Testis (tissue), 3 donors: ENCODE data around the gene ADRA2A. TPM values are rescaled to one million over a fixed set of nuclear protein-coding genes. Genes with fewer than 3 reads are reported as not detected.

Source experiments
- DNase-seq: peaks from one replicate; pipeline ENCODE4 v3.0.0-alpha.2; 2019
- H3K27ac ChIP-seq, 2 donors: fragments of 200-600 bp; sonication (generic); one replicate each; pipeline ENCODE4 v1.5.1; 2019
- H3K27me3 ChIP-seq: fragments of 200-600 bp; sonication (generic); one replicate; pipeline ENCODE4 v1.5.1; 2019
- H3K36me3 ChIP-seq: fragments of 200-600 bp; sonication (generic); one replicate; pipeline ENCODE4 v1.5.1; 2017; ENCODE audit warnings: low read depth; ENCODE audit errors: missing control alignments
- H3K4me1 ChIP-seq: fragments of 200-600 bp; sonication (generic); one replicate; pipeline ENCODE4 v1.5.1; 2019
- H3K4me3 ChIP-seq, 2 donors: fragments of 200-600 bp; sonication (generic); one replicate each; pipeline ENCODE4 v1.5.1; 2017 to 2019
- H3K9me3 ChIP-seq: fragments of 200-600 bp; sonication (generic); one replicate; pipeline ENCODE4 v1.5.1; 2017
- POLR2A ChIP-seq: fragments of 450-650 bp; IDR thresholded peaks from one replicate; pipeline ENCODE4 v1.6.1; 2017; ENCODE audit warnings: antibody characterized with exemption, mild to moderate bottlenecking, moderate library complexity
- WGBS, 2 donors: methylation state at CpG; one replicate each; pipeline ENCODE4 v1.1.5; 2018; 5-methylcytosine and 5-hydroxymethylcytosine counted together
- intact Hi-C: fragments of 100-400 bp; cut with DNase I; formaldehyde crosslinking; loops from one replicate; pipeline ENCODE4 v1.15.1; 2023; ENCODE audit warnings: low total_unique reads
- polyA plus RNA-seq: library from polyadenylated mRNA; stranded (reverse); fragments of 350-450 nt; fragmentation: Illumina TruSeq; extraction: RNeasy Lipid Tissue Mini Kit (QIAGEN cat#74804); gene quantifications from one replicate; pipeline ENCODE4 v1.2.3, GENCODE V29; 2014; ENCODE audit warnings: low read depth, low replicate concordance; ENCODE audit not compliant: insufficient read depth
- total RNA-seq, 2 donors: library from RNA; depleted of rRNA; stranded (reverse); fragments of >200 nt; gene quantifications; one replicate each; pipeline ENCODE4 v1.2.3, GENCODE V29; 2016
- TF ChIP-seq, protein P1 (sequence below), 3 experiments: fragments of 450-650 bp in 2 of 3; fragments of 200-600 bp in 1 of 3; sonication (generic) in 1 of 3; IDR thresholded peaks; one replicate each; pipeline ENCODE4 v1.5.1; 2016 to 2019; ENCODE audit warnings: antibody characterized with exemption in 3 of 3, mild to moderate bottlenecking in 2 of 3, moderate library complexity in 1 of 3

Gene ADRA2A
- total and polyA plus RNA-seq, 3 donors from 2014 or later = 5.7 to 6.9 (median 6.5) TPM

DNA sequence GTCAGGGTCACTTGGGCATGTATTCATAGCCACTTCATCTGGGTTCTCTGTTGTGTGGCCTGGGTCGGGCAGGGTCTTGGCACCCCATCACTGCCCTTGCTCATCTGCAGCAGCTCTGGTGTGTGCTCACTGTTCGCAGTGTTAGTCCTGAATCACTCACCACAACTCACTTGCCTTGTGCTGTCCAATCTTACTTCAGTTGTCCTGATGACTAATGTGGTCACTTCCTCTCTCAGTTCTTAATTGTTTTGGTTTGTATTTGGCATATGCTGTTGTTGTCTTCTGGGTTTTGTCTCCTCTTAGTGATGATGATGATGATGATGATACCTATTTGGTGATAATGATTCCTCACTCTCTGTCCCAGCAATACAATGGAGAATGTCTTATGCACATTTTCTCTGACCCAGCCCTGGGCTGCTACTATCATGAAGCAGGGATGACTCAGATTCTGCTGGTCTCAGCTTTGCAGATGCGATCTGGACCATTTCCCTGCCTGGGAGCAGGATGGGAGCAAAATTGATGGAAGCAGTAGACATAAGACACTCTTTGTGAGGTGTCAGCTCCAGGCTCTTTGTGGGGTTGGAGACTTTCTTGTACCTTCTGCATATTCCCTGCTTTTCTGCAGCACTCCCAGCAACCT lies 17.0 kb downstream of the ADRA2A start:
- no peaks in the 10 kb centered on the region for H3K4me1 ChIP-seq
- intact Hi-C loops = no loop called here
- no peak overlapping the region for H3K4me3 ChIP-seq
- TF ChIP-seq POLR2A = no peak
- TF ChIP-seq, protein P1, sequence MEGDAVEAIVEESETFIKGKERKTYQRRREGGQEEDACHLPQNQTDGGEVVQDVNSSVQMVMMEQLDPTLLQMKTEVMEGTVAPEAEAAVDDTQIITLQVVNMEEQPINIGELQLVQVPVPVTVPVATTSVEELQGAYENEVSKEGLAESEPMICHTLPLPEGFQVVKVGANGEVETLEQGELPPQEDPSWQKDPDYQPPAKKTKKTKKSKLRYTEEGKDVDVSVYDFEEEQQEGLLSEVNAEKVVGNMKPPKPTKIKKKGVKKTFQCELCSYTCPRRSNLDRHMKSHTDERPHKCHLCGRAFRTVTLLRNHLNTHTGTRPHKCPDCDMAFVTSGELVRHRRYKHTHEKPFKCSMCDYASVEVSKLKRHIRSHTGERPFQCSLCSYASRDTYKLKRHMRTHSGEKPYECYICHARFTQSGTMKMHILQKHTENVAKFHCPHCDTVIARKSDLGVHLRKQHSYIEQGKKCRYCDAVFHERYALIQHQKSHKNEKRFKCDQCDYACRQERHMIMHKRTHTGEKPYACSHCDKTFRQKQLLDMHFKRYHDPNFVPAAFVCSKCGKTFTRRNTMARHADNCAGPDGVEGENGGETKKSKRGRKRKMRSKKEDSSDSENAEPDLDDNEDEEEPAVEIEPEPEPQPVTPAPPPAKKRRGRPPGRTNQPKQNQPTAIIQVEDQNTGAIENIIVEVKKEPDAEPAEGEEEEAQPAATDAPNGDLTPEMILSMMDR (IDR thresholded peaks at IDR 0.05) = no peak
- H3K36me3 ChIP-seq = no peaks in the 10 kb centered on the region
- WGBS, 2 donors = 87 to 89% methylated on average over 3 of the region's 3 CpGs
- no peaks in the 10 kb centered on the region for H3K27me3 ChIP-seq
- H3K27ac ChIP-seq = no peak overlapping the region
- DNase-seq = no peak
- H3K9me3 ChIP-seq = no peaks in the 10 kb centered on the region

DNA sequence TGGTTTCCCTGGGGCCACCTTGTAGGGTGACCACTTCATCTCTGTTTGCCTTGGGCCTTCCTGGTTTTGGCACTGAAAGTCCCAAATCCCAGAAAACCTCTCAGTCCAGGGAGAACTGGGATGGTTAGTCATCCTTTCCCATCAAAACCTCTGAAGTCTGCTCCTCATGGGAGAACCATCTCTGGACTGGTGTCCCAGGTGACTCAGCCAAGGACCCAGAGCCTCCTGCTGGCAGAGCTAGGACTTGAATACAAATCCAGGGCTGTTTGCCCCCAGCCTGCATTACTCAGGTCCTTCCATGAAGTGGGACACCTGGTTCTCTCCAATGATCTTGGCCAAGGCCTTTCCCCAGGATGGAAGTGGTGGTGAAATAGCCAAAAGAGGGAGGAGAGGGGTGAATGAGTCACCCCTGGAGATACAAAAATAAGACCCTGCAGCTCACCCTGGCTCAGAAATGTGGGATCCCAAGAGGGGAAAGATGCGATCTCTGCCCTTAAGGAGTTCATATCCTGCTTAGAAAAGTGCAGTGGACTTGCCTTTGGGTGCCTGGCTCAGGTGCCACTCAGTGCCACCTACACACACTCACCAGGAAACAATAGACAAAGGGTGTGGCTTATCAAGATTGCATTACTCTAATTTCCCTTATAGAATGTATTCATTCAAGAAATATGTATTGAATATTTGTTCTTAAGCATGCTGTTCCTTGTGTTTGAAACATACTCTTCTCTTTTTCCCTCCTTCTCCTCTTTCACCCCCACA lies 22.0 kb downstream of the ADRA2A start:
- Histone ChIP-seq H3K4me3 (no peak overlapping the region), H3K27ac (no peak overlapping the region), H3K4me1 (no peaks in the 10 kb centered on the region), H3K27me3 (no peaks in the 10 kb centered on the region), H3K9me3 (no peaks in the 10 kb centered on the region), H3K36me3 (no peaks in the 10 kb centered on the region)
- intact Hi-C loops = no loop called here
- no peak for TF ChIP-seq POLR2A
- TF ChIP-seq, protein P1 (IDR thresholded peaks at IDR 0.05) = no peak
- 95 to 100% methylated on average over 1 of the region's 1 CpG for WGBS, 2 donors
- DNase-seq = no peak

DNA sequence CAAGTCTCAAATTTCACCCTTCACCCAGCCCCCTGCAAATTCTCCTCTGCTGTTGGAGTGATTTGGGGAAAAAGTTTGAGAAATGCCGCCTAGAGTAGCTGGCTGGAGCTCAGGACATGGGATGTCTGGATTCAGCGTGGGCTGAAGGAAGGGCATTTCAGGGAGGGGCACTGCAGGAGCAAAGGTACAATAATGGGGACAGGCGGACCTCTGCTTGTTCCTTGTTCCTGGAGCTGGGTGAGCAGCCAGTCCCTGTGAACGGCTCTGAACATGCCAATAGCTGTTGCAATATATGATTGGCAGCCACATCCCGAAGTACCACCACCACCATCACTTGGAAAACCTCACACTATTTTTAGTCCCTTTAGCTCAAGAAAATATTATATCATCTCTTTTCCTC lies 23.4 kb downstream of the ADRA2A start:
- Histone ChIP-seq H3K4me3 (no peak overlapping the region), H3K27me3 (no peaks in the 10 kb centered on the region), H3K9me3 (no peaks in the 10 kb centered on the region), H3K4me1 (no peaks in the 10 kb centered on the region), H3K27ac (no peak overlapping the region), H3K36me3 (no peaks in the 10 kb centered on the region)
- no peak for DNase-seq
- TF ChIP-seq, protein P1 (IDR thresholded peaks at IDR 0.05) = no peak
- TF ChIP-seq POLR2A = no peak
- intact Hi-C loops = no loop called here
- 74% methylated on average over 5 of the region's 5 CpGs for WGBS, 2 donors

DNA sequence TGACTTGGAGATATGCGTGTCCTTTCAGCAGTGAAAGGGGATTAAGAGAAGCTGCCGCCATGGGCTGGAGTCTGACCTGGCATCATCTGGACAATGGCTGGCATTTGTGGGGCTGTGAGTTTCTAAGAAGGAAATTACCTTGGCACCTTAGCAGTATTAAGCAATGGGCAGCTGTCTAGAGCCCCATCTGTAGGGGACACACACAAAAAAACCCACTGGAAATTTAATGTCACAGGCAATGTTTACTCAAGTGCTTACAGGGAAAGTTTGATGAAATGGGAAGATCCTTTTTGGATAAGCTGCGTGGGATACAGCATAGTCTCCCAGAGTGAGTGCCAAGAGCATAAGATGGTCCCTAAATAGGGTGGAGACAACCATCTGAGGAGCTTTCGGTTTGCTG lies 25.0 kb downstream of the ADRA2A start:
- H3K9me3 ChIP-seq = no peaks in the 10 kb centered on the region
- no peak for DNase-seq
- intact Hi-C loops = no loop called here
- WGBS, 2 donors = 90 to 94% methylated on average over 4 of the region's 4 CpGs
- H3K27ac ChIP-seq = no peak overlapping the region
- H3K36me3 ChIP-seq = no peaks in the 10 kb centered on the region
- H3K4me1 ChIP-seq = no peaks in the 10 kb centered on the region
- no peak overlapping the region for H3K4me3 ChIP-seq
- H3K27me3 ChIP-seq = no peaks in the 10 kb centered on the region
- TF ChIP-seq, protein P1 (IDR thresholded peaks at IDR 0.05) = no peak
- no peak for TF ChIP-seq POLR2A
